H1 (cell line): Measurements from ENCODE around the gene TRIM40.

Experiments used
- ATF3 ChIP-seq: IDR thresholded peaks from 2 replicates; pipeline ENCODE4 v1.6.1; 2011; ENCODE audit warnings: low read depth, mild to moderate bottlenecking, low read length; ENCODE audit not compliant: insufficient read depth
- CHD1 ChIP-seq: IDR thresholded peaks from 2 replicates; pipeline ENCODE4 v1.6.1; 2012; ENCODE audit warnings: low read depth, low read length, improper control_type of control experiment
- EP300 ChIP-seq, 2 experiments: IDR thresholded peaks; 1 replicate in 1 of 2; 2 replicates in 1 of 2; pipeline ENCODE4 v1.6.1; 2011 to 2012; ENCODE audit warnings: low read depth in 2 of 2, low read length in 2 of 2, mild to moderate bottlenecking in 2 of 2, borderline replicate concordance in 1 of 2, inconsistent platforms in 1 of 2, moderate library complexity in 1 of 2
- GABPA ChIP-seq: IDR thresholded peaks from 2 replicates; pipeline ENCODE4 v1.6.1; 2011; ENCODE audit warnings: mild to moderate bottlenecking, low read length, moderate library complexity, borderline replicate concordance; ENCODE audit not compliant: insufficient read depth
- HDAC6 ChIP-seq: IDR thresholded peaks from one replicate; pipeline ENCODE4 v1.7.1; 2012; ENCODE audit warnings: low read depth, mild to moderate bottlenecking, inconsistent platforms, low read length, moderate library complexity
- POLR2AphosphoS5 ChIP-seq: IDR thresholded peaks from 2 replicates; pipeline ENCODE4 v1.6.1; 2011; ENCODE audit warnings: low read depth, low read length
- RAD21 ChIP-seq, 2 experiments: IDR thresholded peaks in 1 of 2; conservative IDR thresholded peaks in 1 of 2; 2 replicates each; pipeline ENCODE4 v1.6.1; 2011; ENCODE audit warnings: low read depth in 2 of 2, low read length in 2 of 2, improper control_type of control experiment in 1 of 2, inconsistent platforms in 1 of 2, mild to moderate bottlenecking in 1 of 2, moderate library complexity in 1 of 2
- RNF2 ChIP-seq: fragments of 200-900, 300-1000 bp; sonication (generic); IDR thresholded peaks from 2 replicates; pipeline ENCODE4 v1.7.1; 2016; ENCODE audit warnings: borderline replicate concordance, low read depth, mild to moderate bottlenecking, antibody characterized with exemption, low read length; ENCODE audit not compliant: poor library complexity, severe bottlenecking; ENCODE audit errors: missing control alignments
- TF ChIP-seq, protein P1 (sequence below): IDR thresholded peaks from 2 replicates; pipeline ENCODE4 v1.6.1; 2012; ENCODE audit warnings: inconsistent platforms
- TF ChIP-seq, protein P2 (sequence below): IDR thresholded peaks from 2 replicates; pipeline ENCODE4 v1.6.1; 2012; ENCODE audit warnings: low read length, inconsistent platforms
- TF ChIP-seq, protein P3 (sequence below), 3 experiments: IDR thresholded peaks; 1 replicate in 2 of 3; 2 replicates in 1 of 3; pipeline versions ENCODE4 v1.5.1 to v1.6.1; 2011; ENCODE audit warnings: low read length in 3 of 3, mild to moderate bottlenecking in 3 of 3, inconsistent platforms in 2 of 3, low read depth in 1 of 3, moderate library complexity in 1 of 3; ENCODE audit not compliant: insufficient read depth in 1 of 3; ENCODE audit errors: control extremely low read depth in 1 of 3

DNA sequence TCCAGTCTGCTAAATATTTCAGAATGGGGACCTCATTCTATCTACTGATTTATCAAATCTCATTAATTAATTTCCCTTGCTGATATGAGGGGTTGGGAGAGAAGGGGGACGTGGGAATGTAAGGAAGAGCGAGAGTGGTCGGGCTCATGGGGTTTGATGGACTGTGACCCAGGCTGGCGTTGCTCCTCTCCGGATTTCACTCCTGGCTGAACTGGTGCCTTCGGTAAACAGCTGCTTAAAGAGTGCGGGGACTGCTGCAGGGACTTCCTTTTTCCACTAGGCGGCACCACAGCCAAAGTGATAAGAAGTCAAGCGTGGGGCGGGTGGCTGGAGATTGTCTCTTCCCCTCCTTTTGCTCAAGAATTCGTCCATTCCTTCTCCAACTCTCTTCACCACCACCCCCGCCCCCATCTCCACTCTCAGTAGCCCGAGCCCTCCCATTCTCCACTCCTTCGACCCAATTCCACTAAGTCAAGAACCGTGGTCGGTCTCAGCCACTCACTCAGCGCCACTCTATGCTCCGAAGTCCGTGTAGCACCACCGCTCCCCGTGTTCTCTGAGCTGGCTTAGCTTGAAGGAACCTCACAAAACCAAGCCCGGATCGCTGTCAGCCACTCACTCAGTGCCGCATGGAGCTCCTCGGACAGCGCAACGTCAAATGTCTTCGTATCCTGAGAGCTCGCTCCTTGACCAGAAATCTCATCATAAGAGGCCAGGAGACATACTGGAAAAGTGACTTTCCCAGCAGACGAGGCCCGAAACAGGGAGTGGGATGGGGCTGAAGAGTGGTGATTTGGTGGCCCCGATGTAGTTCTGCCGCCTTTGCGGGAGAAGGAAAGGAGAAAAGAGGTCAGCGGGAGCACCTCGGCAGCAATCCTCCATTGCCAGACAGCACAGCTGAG, 32.7 kb upstream of the TRIM40 start:
- TF ChIP-seq POLR2AphosphoS5 (no peak), RAD21 (IDR thresholded peaks at IDR 0.05 in 1 of 2, conservative IDR thresholded peaks at IDR 0.05 in 1 of 2; ENCODE audit: low read depth in 2 of 2, low read length in 2 of 2) (peak; percentile 90 to 92), RNF2 (no peak), CHD1 (no peak), GABPA (no peak), ATF3 (no peak), HDAC6 (no peak), EP300 (IDR thresholded peaks at IDR 0.05; ENCODE audit: borderline replicate concordance in 1 of 2, low read depth in 2 of 2, low read length in 2 of 2) (no peak; a peak in 1 of 3 replicates)
- TF ChIP-seq, protein P1, sequence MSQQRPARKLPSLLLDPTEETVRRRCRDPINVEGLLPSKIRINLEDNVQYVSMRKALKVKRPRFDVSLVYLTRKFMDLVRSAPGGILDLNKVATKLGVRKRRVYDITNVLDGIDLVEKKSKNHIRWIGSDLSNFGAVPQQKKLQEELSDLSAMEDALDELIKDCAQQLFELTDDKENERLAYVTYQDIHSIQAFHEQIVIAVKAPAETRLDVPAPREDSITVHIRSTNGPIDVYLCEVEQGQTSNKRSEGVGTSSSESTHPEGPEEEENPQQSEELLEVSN = peak; percentile 22; the same call in 1 of the 2 replicates
- TF ChIP-seq, protein P2, sequence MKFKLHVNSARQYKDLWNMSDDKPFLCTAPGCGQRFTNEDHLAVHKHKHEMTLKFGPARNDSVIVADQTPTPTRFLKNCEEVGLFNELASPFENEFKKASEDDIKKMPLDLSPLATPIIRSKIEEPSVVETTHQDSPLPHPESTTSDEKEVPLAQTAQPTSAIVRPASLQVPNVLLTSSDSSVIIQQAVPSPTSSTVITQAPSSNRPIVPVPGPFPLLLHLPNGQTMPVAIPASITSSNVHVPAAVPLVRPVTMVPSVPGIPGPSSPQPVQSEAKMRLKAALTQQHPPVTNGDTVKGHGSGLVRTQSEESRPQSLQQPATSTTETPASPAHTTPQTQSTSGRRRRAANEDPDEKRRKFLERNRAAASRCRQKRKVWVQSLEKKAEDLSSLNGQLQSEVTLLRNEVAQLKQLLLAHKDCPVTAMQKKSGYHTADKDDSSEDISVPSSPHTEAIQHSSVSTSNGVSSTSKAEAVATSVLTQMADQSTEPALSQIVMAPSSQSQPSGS = no peak
- TF ChIP-seq, protein P3, sequence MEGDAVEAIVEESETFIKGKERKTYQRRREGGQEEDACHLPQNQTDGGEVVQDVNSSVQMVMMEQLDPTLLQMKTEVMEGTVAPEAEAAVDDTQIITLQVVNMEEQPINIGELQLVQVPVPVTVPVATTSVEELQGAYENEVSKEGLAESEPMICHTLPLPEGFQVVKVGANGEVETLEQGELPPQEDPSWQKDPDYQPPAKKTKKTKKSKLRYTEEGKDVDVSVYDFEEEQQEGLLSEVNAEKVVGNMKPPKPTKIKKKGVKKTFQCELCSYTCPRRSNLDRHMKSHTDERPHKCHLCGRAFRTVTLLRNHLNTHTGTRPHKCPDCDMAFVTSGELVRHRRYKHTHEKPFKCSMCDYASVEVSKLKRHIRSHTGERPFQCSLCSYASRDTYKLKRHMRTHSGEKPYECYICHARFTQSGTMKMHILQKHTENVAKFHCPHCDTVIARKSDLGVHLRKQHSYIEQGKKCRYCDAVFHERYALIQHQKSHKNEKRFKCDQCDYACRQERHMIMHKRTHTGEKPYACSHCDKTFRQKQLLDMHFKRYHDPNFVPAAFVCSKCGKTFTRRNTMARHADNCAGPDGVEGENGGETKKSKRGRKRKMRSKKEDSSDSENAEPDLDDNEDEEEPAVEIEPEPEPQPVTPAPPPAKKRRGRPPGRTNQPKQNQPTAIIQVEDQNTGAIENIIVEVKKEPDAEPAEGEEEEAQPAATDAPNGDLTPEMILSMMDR (IDR thresholded peaks at IDR 0.05; ENCODE audit: control extremely low read depth in 1 of 3, insufficient read depth in 1 of 3, low read depth in 1 of 3, low read length in 3 of 3) = peak; percentile 88 to 95 (median 94)
